ENCODE results near the gene CLMP. TPM values are rescaled to one million over a fixed set of nuclear protein-coding genes. Genes with fewer than 3 reads are reported as not detected.
"Not testable (repeated sequence)": the region's sequence is repeated elsewhere in the genome, so short reads cannot be mapped to it uniquely, and the experiment has no call there.

CLMP gene
- total RNA-seq, 1 donor, result 147 TPM

- no peak overlapping the region for H3K4me3 ChIP-seq (ENCODE audit: low read depth, low read length)
- DNase-seq (ENCODE audit: low read depth), result no peak
- no peak for TF ChIP-seq CTCF (IDR thresholded peaks at IDR 0.05; ENCODE audit: insufficient read depth, low read depth, low read length)
Observed at GRCh38 chr11:123152951-123153350, 42.1 kb downstream of the CLMP start.

GRCh38 chr11:123152346-123152745 lies 42.7 kb downstream of the CLMP start:
- H3K4me3 ChIP-seq (ENCODE audit: low read depth, low read length); DNase-seq (ENCODE audit: low read depth): not testable (repeated sequence)

- TF ChIP-seq CTCF (IDR thresholded peaks at IDR 0.05; ENCODE audit: insufficient read depth, low read depth, low read length), result no peak
- H3K4me3 ChIP-seq (ENCODE audit: low read depth, low read length), result no peak overlapping the region
- DNase-seq (ENCODE audit: low read depth), result no peak
Observed at GRCh38 chr11:123151796-123152195, 43.3 kb downstream of the CLMP start.

GRCh38 chr11:123151366-123151765 lies 43.7 kb downstream of the CLMP start:
- TF ChIP-seq CTCF (IDR thresholded peaks at IDR 0.05; ENCODE audit: insufficient read depth, low read depth, low read length), result no peak
- DNase-seq (ENCODE audit: low read depth), result no peak
- H3K4me3 ChIP-seq (ENCODE audit: low read depth, low read length), result no peak overlapping the region

- no peak overlapping the region for H3K4me3 ChIP-seq (ENCODE audit: low read depth, low read length)
- TF ChIP-seq CTCF (IDR thresholded peaks at IDR 0.05; ENCODE audit: insufficient read depth, low read depth, low read length), result no peak
- DNase-seq (ENCODE audit: low read depth), result no peak
Observed at GRCh38 chr11:123150882-123151281, 44.2 kb downstream of the CLMP start.

- no peak overlapping the region for H3K4me3 ChIP-seq (ENCODE audit: low read depth, low read length)
- TF ChIP-seq CTCF (IDR thresholded peaks at IDR 0.05; ENCODE audit: insufficient read depth, low read depth, low read length), result no peak
- no peak for DNase-seq (ENCODE audit: low read depth)
Observed at GRCh38 chr11:123148965-123149364, 46.1 kb downstream of the CLMP start.

- peak; percentile 59 for DNase-seq (ENCODE audit: low read depth)
- H3K4me3 ChIP-seq (ENCODE audit: low read depth, low read length), result no peak overlapping the region
- no peak for TF ChIP-seq CTCF (IDR thresholded peaks at IDR 0.05; ENCODE audit: insufficient read depth, low read depth, low read length)
Observed at GRCh38 chr11:123145661-123146060, 49.4 kb downstream of the CLMP start.
